ENCODE data around the gene FADS6. TPM values are rescaled to one million over a fixed set of nuclear protein-coding genes. Genes with fewer than 3 reads are reported as not detected.
"Not testable (repeated sequence)": the region's sequence is repeated elsewhere in the genome, so short reads cannot be mapped to it uniquely, and the experiment has no call there.

The FADS6 gene
- total and polyA plus RNA-seq, 2 experiments from 2014 or later = 0.42 to 0.73 TPM

DNA sequence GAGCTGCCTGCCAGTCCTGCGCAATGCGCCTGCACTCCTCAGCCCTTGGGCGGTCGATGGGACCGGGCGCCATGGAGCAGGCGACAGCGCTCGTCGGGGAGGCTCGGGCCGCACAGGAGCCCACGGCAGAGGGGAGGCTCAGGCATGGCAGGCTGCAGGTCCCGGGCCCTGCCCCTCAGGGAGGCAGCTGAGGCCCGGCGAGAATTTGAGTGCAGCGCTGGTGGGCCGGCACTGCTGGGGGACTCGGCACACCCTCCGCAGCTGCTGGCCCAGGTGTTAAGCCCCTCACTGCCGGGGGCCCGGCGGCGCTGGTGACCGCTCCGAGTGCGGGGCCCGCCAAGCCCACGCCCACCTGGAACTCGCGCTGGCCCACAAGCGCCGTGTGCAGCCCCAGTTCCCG is 13.6 kb upstream of the FADS6 start:
- no peaks in the 10 kb centered on the region for H4K20me1 ChIP-seq (replicated peaks; ENCODE audit: insufficient read depth)
- no peak overlapping the region for H2AFZ ChIP-seq
- Mint-ChIP-seq H3K9me3 (peaks cover 5% of the 10 kb centered on the region; the same call in 2 of the 3 replicates), H3K27ac (no peak overlapping the region), H3K4me3 (no peak overlapping the region), H3K36me3 (ENCODE audit: low read depth) (peaks cover 3% of the 10 kb centered on the region; the same call in 1 of the 3 replicates), H3K27me3 (ENCODE audit: insufficient read depth, low read depth, poor library complexity) (peaks cover 11% of the 10 kb centered on the region), H3K4me1 (peaks cover 40% of the 10 kb centered on the region)
- no peak for ATAC-seq
- H3K4me1 ChIP-seq (ENCODE audit: insufficient read depth) = peaks cover 31% of the 10 kb centered on the region
- H3K36me3 ChIP-seq (ENCODE audit: insufficient read depth) = no peaks in the 10 kb centered on the region
- no peaks in the 10 kb centered on the region for H3K79me2 ChIP-seq (replicated peaks; ENCODE audit: insufficient read depth)
- no peaks in the 10 kb centered on the region for H3K27me3 ChIP-seq (ENCODE audit: insufficient read depth)
- no peaks in the 10 kb centered on the region for H3K9me2 ChIP-seq (ENCODE audit: insufficient read depth)
- 0 out of 2 replicates have a peak, but pooled peaks cover 5% of the 10 kb centered on the region for H3F3A ChIP-seq (replicated peaks; ENCODE audit: low read depth)
- no peak for TF ChIP-seq EZH2 (IDR thresholded peaks at IDR 0.05; ENCODE audit: low read depth, unreplicated experiment)
- no peak for TF ChIP-seq CREB1 (CRISPR knock-in tag; IDR thresholded peaks at IDR 0.05; ENCODE audit: low read depth)
- no peak for TF ChIP-seq EZH2phosphoT487 (IDR thresholded peaks at IDR 0.05; ENCODE audit: unreplicated experiment)
- TF ChIP-seq, protein P1, sequence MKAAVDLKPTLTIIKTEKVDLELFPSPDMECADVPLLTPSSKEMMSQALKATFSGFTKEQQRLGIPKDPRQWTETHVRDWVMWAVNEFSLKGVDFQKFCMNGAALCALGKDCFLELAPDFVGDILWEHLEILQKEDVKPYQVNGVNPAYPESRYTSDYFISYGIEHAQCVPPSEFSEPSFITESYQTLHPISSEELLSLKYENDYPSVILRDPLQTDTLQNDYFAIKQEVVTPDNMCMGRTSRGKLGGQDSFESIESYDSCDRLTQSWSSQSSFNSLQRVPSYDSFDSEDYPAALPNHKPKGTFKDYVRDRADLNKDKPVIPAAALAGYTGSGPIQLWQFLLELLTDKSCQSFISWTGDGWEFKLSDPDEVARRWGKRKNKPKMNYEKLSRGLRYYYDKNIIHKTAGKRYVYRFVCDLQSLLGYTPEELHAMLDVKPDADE (IDR thresholded peaks at IDR 0.05) = no peak
- no peak for TF ChIP-seq JUNB (IDR thresholded peaks at IDR 0.05; ENCODE audit: unreplicated experiment)
- TF ChIP-seq, protein P2, sequence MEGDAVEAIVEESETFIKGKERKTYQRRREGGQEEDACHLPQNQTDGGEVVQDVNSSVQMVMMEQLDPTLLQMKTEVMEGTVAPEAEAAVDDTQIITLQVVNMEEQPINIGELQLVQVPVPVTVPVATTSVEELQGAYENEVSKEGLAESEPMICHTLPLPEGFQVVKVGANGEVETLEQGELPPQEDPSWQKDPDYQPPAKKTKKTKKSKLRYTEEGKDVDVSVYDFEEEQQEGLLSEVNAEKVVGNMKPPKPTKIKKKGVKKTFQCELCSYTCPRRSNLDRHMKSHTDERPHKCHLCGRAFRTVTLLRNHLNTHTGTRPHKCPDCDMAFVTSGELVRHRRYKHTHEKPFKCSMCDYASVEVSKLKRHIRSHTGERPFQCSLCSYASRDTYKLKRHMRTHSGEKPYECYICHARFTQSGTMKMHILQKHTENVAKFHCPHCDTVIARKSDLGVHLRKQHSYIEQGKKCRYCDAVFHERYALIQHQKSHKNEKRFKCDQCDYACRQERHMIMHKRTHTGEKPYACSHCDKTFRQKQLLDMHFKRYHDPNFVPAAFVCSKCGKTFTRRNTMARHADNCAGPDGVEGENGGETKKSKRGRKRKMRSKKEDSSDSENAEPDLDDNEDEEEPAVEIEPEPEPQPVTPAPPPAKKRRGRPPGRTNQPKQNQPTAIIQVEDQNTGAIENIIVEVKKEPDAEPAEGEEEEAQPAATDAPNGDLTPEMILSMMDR (conservative IDR thresholded peaks at IDR 0.05; ENCODE audit: low read depth in 2 of 2) = no peak
- H3K27ac ChIP-seq (ENCODE audit: low read depth) = no peak overlapping the region
- no peak overlapping the region for H3K4me2 ChIP-seq
- H3K4me3 ChIP-seq = no peak overlapping the region
- DNase-seq (ENCODE audit: low spot score) = no peak

DNA sequence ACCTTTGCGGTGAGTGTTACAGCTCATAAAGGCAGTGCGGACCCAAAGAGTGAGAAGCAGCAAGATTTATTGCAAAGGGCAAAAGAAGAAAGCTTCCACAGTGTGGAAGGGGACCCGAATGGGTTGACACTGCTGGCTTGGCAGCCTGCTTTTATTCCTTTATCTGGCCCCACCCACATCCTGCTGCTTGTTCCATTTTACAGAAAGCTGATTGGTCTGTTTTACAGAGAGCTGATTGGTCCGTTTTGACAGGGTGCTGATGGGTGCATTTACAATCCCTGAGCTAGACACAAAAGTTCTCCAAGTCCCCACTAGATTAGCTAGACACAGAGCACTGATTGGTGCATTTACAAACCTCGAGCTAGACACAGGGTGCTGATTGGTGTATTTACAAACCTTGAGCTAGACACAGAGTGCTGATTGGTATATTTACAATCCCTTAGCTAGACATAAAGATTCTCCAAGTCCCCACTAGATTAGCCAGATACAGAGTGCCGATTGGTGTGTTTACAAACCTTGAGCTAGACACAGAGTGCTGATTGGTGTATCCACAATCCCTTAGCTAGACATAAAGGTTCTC is 12.9 kb upstream of the FADS6 start:
- H3K4me2 ChIP-seq; DNase-seq (ENCODE audit: low spot score); H4K20me1 ChIP-seq (replicated peaks; ENCODE audit: insufficient read depth); H3F3A ChIP-seq (replicated peaks; ENCODE audit: low read depth); H3K79me2 ChIP-seq (replicated peaks; ENCODE audit: insufficient read depth); H3K4me3 Mint-ChIP-seq; H3K36me3 ChIP-seq (ENCODE audit: insufficient read depth); H3K27me3 ChIP-seq (ENCODE audit: insufficient read depth); H3K9me2 ChIP-seq (ENCODE audit: insufficient read depth); H3K36me3 Mint-ChIP-seq (ENCODE audit: low read depth); H3K9me3 Mint-ChIP-seq; H2AFZ ChIP-seq; ATAC-seq; H3K27ac ChIP-seq (ENCODE audit: low read depth); H3K4me3 ChIP-seq; H3K27ac Mint-ChIP-seq: not testable (repeated sequence)
- peaks cover 31% of the 10 kb centered on the region for H3K4me1 ChIP-seq (ENCODE audit: insufficient read depth)
- Mint-ChIP-seq H3K4me1 (peaks cover 37% of the 10 kb centered on the region), H3K27me3 (ENCODE audit: insufficient read depth, low read depth, poor library complexity) (peaks cover 11% of the 10 kb centered on the region)

Measured in GM23338 (cell line).